Measurements from ENCODE around the gene ARID4A.

GRCh38 chr14:58408681-58409215 lies 110.4 kb downstream of the ARID4A start:
- TF ChIP-seq RCOR1 (IDR thresholded peaks at IDR 0.05; ENCODE audit: low read depth, low read length) (no peak), MAX (IDR thresholded peaks at IDR 0.05) (no peak), ESRRA (IDR thresholded peaks at IDR 0.05; ENCODE audit: borderline replicate concordance, low read length) (no peak), CTCF (IDR thresholded peaks at IDR 0.05) (no peak), E2F6 (IDR thresholded peaks at IDR 0.05; ENCODE audit: borderline replicate concordance, low read depth) (no peak), ELK1 (IDR thresholded peaks at IDR 0.05; ENCODE audit: low read depth, low read length) (no peak), ZFP36 (IDR thresholded peaks at IDR 0.05; ENCODE audit: borderline replicate concordance, partially characterized antibody) (no peak), MAFK (IDR thresholded peaks at IDR 0.05; ENCODE audit: partially characterized antibody) (no peak), BCL3 (IDR thresholded peaks at IDR 0.05) (no peak), CHD4 (IDR thresholded peaks at IDR 0.05; ENCODE audit: borderline replicate concordance) (no peak)
